Sigmoid colon (tissue), 7 donors: ENCODE measurements around the gene PSMG3. TPM values are rescaled to one million over a fixed set of nuclear protein-coding genes. Genes with fewer than 3 reads are reported as not detected.

Experiments used
- DNase-seq: peaks from one replicate; pipeline ENCODE4 v3.0.0-alpha.2; 2019
- H3K27ac ChIP-seq, 4 donors: fragments of 200-600 bp; sonication (generic); one replicate each; pipeline ENCODE4 v1.5.1; 2016 to 2019; ENCODE audit warnings: mild to moderate bottlenecking in 1 of 4
- H3K27me3 ChIP-seq, 3 donors: fragments of 200-600 bp; sonication (generic); one replicate each; pipeline ENCODE4 v1.5.1; 2019; ENCODE audit warnings: mild to moderate bottlenecking in 1 of 3
- H3K36me3 ChIP-seq, 4 donors: fragments of 200-600 bp; sonication (generic); one replicate each; pipeline ENCODE4 v1.5.1; 2016 to 2019
- H3K4me1 ChIP-seq, 4 donors: fragments of 200-600 bp; sonication (generic); one replicate each; pipeline ENCODE4 v1.5.1; 2017 to 2019
- H3K4me3 ChIP-seq, 4 donors: fragments of 200-600 bp; sonication (generic); one replicate each; pipeline ENCODE4 v1.5.1; 2017 to 2019; ENCODE audit warnings: mild to moderate bottlenecking in 2 of 4, moderate library complexity in 1 of 4
- H3K9me3 ChIP-seq, 4 donors: fragments of 200-600 bp in 3 of 4; sonication (generic) in 3 of 4; one replicate each; pipeline versions ENCODE4 v1.5.1 to v1.6.1; 2013 to 2019
- EP300 ChIP-seq, 4 donors: sonication (generic); formaldehyde crosslinking; IDR thresholded peaks; one replicate each; pipeline ENCODE4 v1.6.1; 2017; ENCODE audit warnings: antibody characterized with exemption in 4 of 4
- POLR2A ChIP-seq, 2 donors: fragments of 450-650 bp; IDR thresholded peaks; one replicate each; pipeline ENCODE4 v1.6.1; 2016; ENCODE audit warnings: antibody characterized with exemption in 2 of 2, mild to moderate bottlenecking in 2 of 2, moderate library complexity in 2 of 2
- POLR2AphosphoS5 ChIP-seq, 4 donors: sonication (generic); formaldehyde crosslinking; IDR thresholded peaks; one replicate each; pipeline ENCODE4 v1.6.1; 2017; ENCODE audit warnings: antibody characterized with exemption in 4 of 4
- WGBS, 2 donors: extraction: QIAGEN DNeasy Blood & Tissue Kit; methylation state at CpG; one replicate each; pipeline ENCODE4 v1.1.7; 2013; 5-methylcytosine and 5-hydroxymethylcytosine counted together
- intact Hi-C: fragments of 100-400 bp; cut with DNase I; formaldehyde crosslinking; loops from one replicate; pipeline ENCODE4 v1.15.1; 2023
- polyA plus RNA-seq, 3 donors: library from polyadenylated mRNA; stranded (reverse); fragments of 200-250 nt; gene quantifications; one replicate each; pipeline ENCODE4 v1.2.3, GENCODE V29; 2013
- total RNA-seq, 4 donors: library from RNA; depleted of rRNA; stranded (reverse); fragments of >200 nt; gene quantifications; one replicate each; pipeline ENCODE4 v1.1.0, GENCODE V29; 2016
- TF ChIP-seq, protein P1 (sequence below), 4 experiments: fragments of 450-650 bp in 3 of 4; fragments of 200-600 bp in 1 of 4; IDR thresholded peaks; one replicate each; pipeline ENCODE4 v1.5.1; 2016 to 2019; ENCODE audit warnings: antibody characterized with exemption in 4 of 4, mild to moderate bottlenecking in 3 of 4, moderate library complexity in 2 of 4
- donor health status: healthy with polysubstance abuse.
- donor health status: Bipolar disorder and iron deficiency.
- donor health status: healthy.

The PSMG3 gene
- total and polyA plus RNA-seq, 7 donors = 23.3 to 68.0 (median 50.5) TPM

GRCh38 chr7:1550005-1550845, 19.6 kb downstream of the PSMG3 start:
- TF ChIP-seq POLR2A (IDR thresholded peaks at IDR 0.05) = no peak
- TF ChIP-seq POLR2AphosphoS5 (IDR thresholded peaks at IDR 0.05) = no peak
- TF ChIP-seq EP300 (IDR thresholded peaks at IDR 0.05) = no peak
- TF ChIP-seq, protein P1, sequence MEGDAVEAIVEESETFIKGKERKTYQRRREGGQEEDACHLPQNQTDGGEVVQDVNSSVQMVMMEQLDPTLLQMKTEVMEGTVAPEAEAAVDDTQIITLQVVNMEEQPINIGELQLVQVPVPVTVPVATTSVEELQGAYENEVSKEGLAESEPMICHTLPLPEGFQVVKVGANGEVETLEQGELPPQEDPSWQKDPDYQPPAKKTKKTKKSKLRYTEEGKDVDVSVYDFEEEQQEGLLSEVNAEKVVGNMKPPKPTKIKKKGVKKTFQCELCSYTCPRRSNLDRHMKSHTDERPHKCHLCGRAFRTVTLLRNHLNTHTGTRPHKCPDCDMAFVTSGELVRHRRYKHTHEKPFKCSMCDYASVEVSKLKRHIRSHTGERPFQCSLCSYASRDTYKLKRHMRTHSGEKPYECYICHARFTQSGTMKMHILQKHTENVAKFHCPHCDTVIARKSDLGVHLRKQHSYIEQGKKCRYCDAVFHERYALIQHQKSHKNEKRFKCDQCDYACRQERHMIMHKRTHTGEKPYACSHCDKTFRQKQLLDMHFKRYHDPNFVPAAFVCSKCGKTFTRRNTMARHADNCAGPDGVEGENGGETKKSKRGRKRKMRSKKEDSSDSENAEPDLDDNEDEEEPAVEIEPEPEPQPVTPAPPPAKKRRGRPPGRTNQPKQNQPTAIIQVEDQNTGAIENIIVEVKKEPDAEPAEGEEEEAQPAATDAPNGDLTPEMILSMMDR (IDR thresholded peaks at IDR 0.05) = no peak
- intact Hi-C loops = no loop called here
- DNase-seq = no peak
- no peaks in the 10 kb centered on the region for H3K27me3 ChIP-seq
- H3K4me1 ChIP-seq = peaks cover 0 to 3% (median 2%) of the 10 kb centered on the region in 4 donors
- H3K4me3 ChIP-seq = no peak overlapping the region
- H3K27ac ChIP-seq = no peak overlapping the region
- 91 to 93% methylated on average over 42 of the region's 42 CpGs for WGBS, 2 donors
- H3K9me3 ChIP-seq = no peaks in the 10 kb centered on the region
- H3K36me3 ChIP-seq = no peaks in the 10 kb centered on the region

DNA sequence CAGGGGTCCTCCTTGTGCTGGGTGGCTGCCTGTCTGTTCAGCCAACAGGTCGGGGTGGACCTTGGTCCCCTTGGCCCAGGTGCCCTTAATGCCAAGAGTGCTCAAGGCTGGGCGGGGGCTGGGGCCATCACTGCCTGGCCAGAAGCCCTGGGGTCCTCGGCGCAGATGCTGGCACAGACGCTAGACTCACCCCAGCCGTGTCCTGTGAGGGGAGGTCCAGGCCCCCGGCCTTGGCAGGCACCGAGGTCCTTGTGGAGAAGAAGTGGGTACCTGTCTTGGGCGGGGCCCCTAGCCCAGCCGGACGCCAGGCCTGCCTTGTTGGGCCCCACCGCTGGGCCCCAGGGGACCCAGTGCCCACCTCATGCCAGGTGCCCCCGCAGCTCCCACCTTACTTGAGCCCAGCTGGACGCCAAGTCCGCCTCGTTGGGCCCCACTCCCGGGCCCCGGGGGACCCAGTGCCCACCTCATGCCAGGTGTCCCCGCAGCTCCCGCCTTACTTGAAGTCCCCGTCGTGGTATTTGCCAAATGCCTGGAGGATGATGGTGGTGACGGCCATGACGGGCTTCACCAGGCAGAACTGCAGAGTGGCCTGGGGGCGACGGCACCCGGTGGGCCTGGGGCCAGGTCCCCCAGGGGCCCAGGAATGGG, 20.4 kb downstream of the PSMG3 start:
- Histone ChIP-seq H3K27me3 (no peaks in the 10 kb centered on the region), H3K27ac (no peak overlapping the region), H3K9me3 (no peaks in the 10 kb centered on the region), H3K4me1 (no peaks in the 10 kb centered on the region), H3K36me3 (peaks cover 0 to 3% (median 0%) of the 10 kb centered on the region in 4 donors), H3K4me3 (no peak overlapping the region)
- TF ChIP-seq EP300 (IDR thresholded peaks at IDR 0.05) = no peak
- TF ChIP-seq POLR2AphosphoS5 (IDR thresholded peaks at IDR 0.05) = no peak
- TF ChIP-seq POLR2A (IDR thresholded peaks at IDR 0.05) = no peak
- TF ChIP-seq, protein P1 (IDR thresholded peaks at IDR 0.05) = no peak
- no peak for DNase-seq
- intact Hi-C loops = no loop called here
- WGBS, 2 donors = 91 to 92% methylated on average over 27 of the region's 27 CpGs

DNA sequence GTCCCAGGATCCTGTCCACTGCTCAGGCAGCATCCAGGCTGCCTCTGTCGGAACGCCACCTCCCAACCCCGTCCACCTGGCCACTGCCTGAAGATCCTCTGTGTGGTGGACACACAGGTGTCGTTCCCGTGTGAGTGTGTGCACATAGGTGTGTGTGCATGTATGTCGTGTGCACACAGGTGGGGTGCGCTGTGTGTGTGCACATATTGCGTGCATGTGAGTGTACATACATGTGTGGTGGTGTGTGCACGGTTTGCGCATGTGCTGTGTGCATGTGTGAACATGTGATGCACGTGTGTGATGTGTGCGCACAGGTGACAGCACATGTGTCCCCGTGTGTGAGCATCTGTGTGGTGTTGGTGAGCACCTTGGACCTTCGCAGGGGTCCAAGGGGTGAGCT, 20.9 kb downstream of the PSMG3 start:
- DNase-seq = no peak
- H3K9me3 ChIP-seq = no peaks in the 10 kb centered on the region
- H3K27ac ChIP-seq = no peak overlapping the region
- H3K27me3 ChIP-seq = no peaks in the 10 kb centered on the region
- H3K36me3 ChIP-seq = peaks cover 0 to 9% (median 0%) of the 10 kb centered on the region in 4 donors
- no peak for TF ChIP-seq EP300 (IDR thresholded peaks at IDR 0.05)
- TF ChIP-seq POLR2AphosphoS5 (IDR thresholded peaks at IDR 0.05) = no peak
- TF ChIP-seq, protein P1 (IDR thresholded peaks at IDR 0.05) = no peak
- TF ChIP-seq POLR2A (IDR thresholded peaks at IDR 0.05) = no peak
- intact Hi-C loops = no loop called here
- WGBS, 2 donors = 83 to 90% methylated on average over 14 of the region's 14 CpGs
- no peaks in the 10 kb centered on the region for H3K4me1 ChIP-seq
- H3K4me3 ChIP-seq = no peak overlapping the region

DNA sequence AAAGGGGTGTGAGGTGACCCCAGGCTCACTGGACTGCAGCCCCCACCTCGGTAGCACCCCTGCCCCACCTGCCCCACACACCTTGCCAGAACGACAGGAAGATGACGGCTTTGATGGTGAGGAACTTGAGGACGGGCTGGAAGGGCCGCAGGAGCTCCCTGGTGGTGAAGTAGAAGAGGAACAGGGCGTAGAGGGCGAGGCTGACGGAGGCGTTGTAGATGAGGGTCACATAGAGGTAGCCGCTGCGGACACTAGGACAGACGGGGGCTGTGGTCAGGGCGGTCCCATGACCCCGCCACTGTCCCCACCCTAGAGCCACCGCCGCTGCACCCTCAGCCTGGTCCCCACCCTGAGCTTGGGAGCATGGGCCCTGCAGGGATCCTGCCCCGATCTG, 21.4 kb downstream of the PSMG3 start:
- WGBS, 2 donors = 73 to 79% methylated on average over 17 of the region's 17 CpGs
- intact Hi-C loops = no loop called here
- H3K4me3 ChIP-seq = no peak overlapping the region
- no peak for DNase-seq
- H3K27ac ChIP-seq = no peak overlapping the region
- no peak for TF ChIP-seq POLR2A (IDR thresholded peaks at IDR 0.05)
- no peak for TF ChIP-seq POLR2AphosphoS5 (IDR thresholded peaks at IDR 0.05)
- TF ChIP-seq, protein P1 (IDR thresholded peaks at IDR 0.05) = no peak
- no peak for TF ChIP-seq EP300 (IDR thresholded peaks at IDR 0.05)
- H3K36me3 ChIP-seq = peaks cover 0 to 12% (median 0%) of the 10 kb centered on the region in 4 donors
- H3K9me3 ChIP-seq = no peaks in the 10 kb centered on the region
- no peaks in the 10 kb centered on the region for H3K27me3 ChIP-seq
- no peaks in the 10 kb centered on the region for H3K4me1 ChIP-seq
